Measurements from ENCODE around the gene RPL9. TPM values are rescaled to one million over a fixed set of nuclear protein-coding genes. Genes with fewer than 3 reads are reported as not detected.

The RPL9 gene
- total and polyA plus RNA-seq, 2 of the 13 experiments (the other 11 are each of a cell fraction or from before 2014, with no cell fraction given) = 993 to 2,148 TPM

- TF ChIP-seq ZNF281 (CRISPR knock-in tag; IDR thresholded peaks at IDR 0.05; ENCODE audit: borderline replicate concordance) = no peak
- TF ChIP-seq ZNF747 (CRISPR knock-in tag; IDR thresholded peaks at IDR 0.05; ENCODE audit: borderline replicate concordance) = no peak
- no peak for TF ChIP-seq ZFP36 (IDR thresholded peaks at IDR 0.05; ENCODE audit: borderline replicate concordance, low read depth, low read length, partially characterized antibody)
- TF ChIP-seq MEIS1 (CRISPR knock-in tag; IDR thresholded peaks at IDR 0.05; ENCODE audit: borderline replicate concordance) = no peak
- 0 out of 2 replicates have a peak, but pooled peaks have one; percentile 24 for TF ChIP-seq CEBPG (CRISPR knock-in tag; IDR thresholded peaks at IDR 0.05)
- no peak for TF ChIP-seq ATF7-NPFF (CRISPR knock-in tag; IDR thresholded peaks at IDR 0.05; ENCODE audit: low read depth)
- 0 out of 2 replicates have a peak, but pooled peaks have one; percentile 8 for TF ChIP-seq GATAD2A (CRISPR knock-in tag; IDR thresholded peaks at IDR 0.05)
- no peak for TF ChIP-seq SCMH1 (CRISPR knock-in tag; IDR thresholded peaks at IDR 0.05; ENCODE audit: borderline replicate concordance)
- TF ChIP-seq ZFP36L1 (CRISPR knock-in tag; IDR thresholded peaks at IDR 0.05) = peak; percentile 68; the same call in 1 of the 2 replicates
- peak; percentile 79 for TF ChIP-seq POLR2AphosphoS5 (IDR thresholded peaks at IDR 0.05; ENCODE audit: low read depth, low read length)
- TF ChIP-seq SMAD1 (CRISPR knock-in tag; IDR thresholded peaks at IDR 0.05; ENCODE audit: borderline replicate concordance, low read depth) = no peak
- TF ChIP-seq PAX8 (CRISPR knock-in tag; IDR thresholded peaks at IDR 0.05; ENCODE audit: borderline replicate concordance) = no peak
- no peak for TF ChIP-seq ZNF558 (CRISPR knock-in tag; IDR thresholded peaks at IDR 0.05; ENCODE audit: borderline replicate concordance)
- no peak for TF ChIP-seq FOSL1 (CRISPR knock-in tag; IDR thresholded peaks at IDR 0.05; ENCODE audit: borderline replicate concordance)
- TF ChIP-seq ZBTB26 (CRISPR knock-in tag; IDR thresholded peaks at IDR 0.05; ENCODE audit: borderline replicate concordance) = no peak
- TF ChIP-seq CAMTA2 (CRISPR knock-in tag; IDR thresholded peaks at IDR 0.05; ENCODE audit: borderline replicate concordance) = no peak
- TF ChIP-seq IKZF4 (CRISPR knock-in tag; IDR thresholded peaks at IDR 0.05; ENCODE audit: borderline replicate concordance, low read depth, not compliant biosample characterization) = no peak
- TF ChIP-seq ATF5 (CRISPR knock-in tag; IDR thresholded peaks at IDR 0.05; ENCODE audit: low read depth) = no peak
- TF ChIP-seq ZNF816 (CRISPR knock-in tag; IDR thresholded peaks at IDR 0.05; ENCODE audit: borderline replicate concordance) = no peak
- TF ChIP-seq SMYD3 (CRISPR knock-in tag; IDR thresholded peaks at IDR 0.05) = no peak
- TF ChIP-seq ZFAT (CRISPR knock-in tag; conservative IDR thresholded peaks at IDR 0.05) = no peak
- no peak for TF ChIP-seq PCBP2 (optimal IDR thresholded peaks at IDR 0.05; ENCODE audit: low read depth, low read length, poor library complexity, severe bottlenecking)
- peak; percentile 100 for TF ChIP-seq RBM22 (optimal IDR thresholded peaks at IDR 0.05; ENCODE audit: low read length)
Observed at GRCh38 chr4:39497909-39498726, 39.4 kb upstream of the RPL9 start (continued).

Data from HepG2 (cell line).